SK-N-SH treated with all-trans-retinoic acid at 6 μM for 48 hours (cell line): ENCODE measurements around the gene ALB.

ENCODE experiments used
- ATAC-seq: fragments of 200-7000 bp; cut with Tn5 transposase; 3 replicates; pipeline ENCODE4 v1.9.1; 2020; ENCODE audit warnings: mild to moderate bottlenecking, moderate library complexity
- ARNTL ChIP-seq: fragments of 450-650 bp; formaldehyde crosslinking; IDR thresholded peaks from 2 replicates; pipeline ENCODE4 v1.5.0; 2020; ENCODE audit warnings: low read depth, mild to moderate bottlenecking, moderate library complexity, borderline replicate concordance
- BACH2 ChIP-seq: fragments of 250-450 bp; sonication (Bioruptor Pico); IDR thresholded peaks from 2 replicates; pipeline ENCODE4 v1.9.0; 2021; ENCODE audit warnings: mild to moderate bottlenecking, borderline replicate concordance
- CSDC2 ChIP-seq: fragments of 250-450 bp; sonication (Bioruptor Pico); IDR thresholded peaks from 2 replicates; pipeline ENCODE4 v1.5.0; 2020; ENCODE audit warnings: mild to moderate bottlenecking, moderate library complexity
- CSRNP3 ChIP-seq: fragments of 250-450 bp; sonication (Bioruptor Pico); IDR thresholded peaks from 2 replicates; pipeline ENCODE4 v1.5.1; 2021; ENCODE audit warnings: mild to moderate bottlenecking, moderate library complexity
- ESRRG ChIP-seq: fragments of 250-450 bp; sonication (Bioruptor Pico); IDR thresholded peaks from 2 replicates; pipeline ENCODE4 v1.6.1; 2021; ENCODE audit warnings: mild to moderate bottlenecking
- GLIS3 ChIP-seq: fragments of 250-450 bp; sonication (Bioruptor Pico); IDR thresholded peaks from 2 replicates; pipeline ENCODE4 v1.5.0; 2020; ENCODE audit warnings: mild to moderate bottlenecking, moderate library complexity
- OSR1 ChIP-seq: fragments of 250-450 bp; sonication (Bioruptor Pico); IDR thresholded peaks from 2 replicates; pipeline ENCODE4 v1.8.0; 2022; ENCODE audit warnings: moderate library complexity, mild to moderate bottlenecking, inconsistent platforms
- PPARA ChIP-seq: fragments of 250-450 bp; sonication (Bioruptor Pico); IDR thresholded peaks from 2 replicates; pipeline ENCODE4 v1.5.0; 2020; ENCODE audit warnings: mild to moderate bottlenecking, borderline replicate concordance
- RARB ChIP-seq: fragments of 250-450 bp; sonication (Bioruptor Pico); IDR thresholded peaks from 2 replicates; pipeline ENCODE4 v1.8.0; 2021; ENCODE audit warnings: mild to moderate bottlenecking, moderate library complexity
- SNAI2 ChIP-seq: fragments of 250-450 bp; sonication (Bioruptor Pico); IDR thresholded peaks from 2 replicates; pipeline ENCODE4 v1.5.0; 2020; ENCODE audit warnings: mild to moderate bottlenecking, moderate library complexity
- TCF4 ChIP-seq: fragments of 250-450 bp; sonication (Bioruptor Pico); IDR thresholded peaks from 2 replicates; pipeline ENCODE4 v1.8.0; 2021; ENCODE audit warnings: mild to moderate bottlenecking, moderate library complexity, borderline replicate concordance
- TOX ChIP-seq: fragments of 250-450 bp; sonication (Bioruptor Pico); IDR thresholded peaks from 2 replicates; pipeline ENCODE4 v1.8.0; 2021; ENCODE audit warnings: mild to moderate bottlenecking, moderate library complexity, borderline replicate concordance
- ZC3H10 ChIP-seq: fragments of 250-450 bp; sonication (Bioruptor Pico); IDR thresholded peaks from 2 replicates; pipeline ENCODE4 v1.5.1; 2021; ENCODE audit warnings: mild to moderate bottlenecking, moderate library complexity
- ZFP3 ChIP-seq: fragments of 250-450 bp; sonication (Bioruptor Pico); IDR thresholded peaks from 2 replicates; pipeline ENCODE4 v1.5.0; 2020; ENCODE audit warnings: mild to moderate bottlenecking, moderate library complexity
- ZFP30 ChIP-seq: fragments of 450-650 bp; formaldehyde crosslinking; IDR thresholded peaks from 2 replicates; pipeline ENCODE4 v1.5.0; 2022; ENCODE audit warnings: mild to moderate bottlenecking, moderate library complexity
- ZNF565 ChIP-seq: fragments of 450-650 bp; formaldehyde crosslinking; conservative IDR thresholded peaks from 2 replicates; pipeline ENCODE4 v1.5.0; 2020; ENCODE audit warnings: low read depth, mild to moderate bottlenecking, moderate library complexity
- ZNF70 ChIP-seq: fragments of 450-650 bp; formaldehyde crosslinking; IDR thresholded peaks from 2 replicates; pipeline ENCODE4 v1.5.0; 2020; ENCODE audit warnings: mild to moderate bottlenecking, moderate library complexity
- ZNF8 ChIP-seq: fragments of 450-650 bp; formaldehyde crosslinking; IDR thresholded peaks from 2 replicates; pipeline ENCODE4 v1.5.0; 2020; ENCODE audit warnings: mild to moderate bottlenecking, moderate library complexity
- TF ChIP-seq, protein P1 (sequence below): fragments of 250-450 bp; sonication (Bioruptor Pico); IDR thresholded peaks from 2 replicates; pipeline ENCODE4 v1.8.0; 2020; ENCODE audit warnings: mild to moderate bottlenecking, moderate library complexity, borderline replicate concordance
- TF ChIP-seq, protein P2 (sequence below): fragments of 250-450 bp; sonication (Bioruptor Pico); IDR thresholded peaks from 2 replicates; pipeline ENCODE4 v1.8.0; 2021; ENCODE audit warnings: low read depth, mild to moderate bottlenecking, moderate library complexity, borderline replicate concordance

ALB gene

DNA sequence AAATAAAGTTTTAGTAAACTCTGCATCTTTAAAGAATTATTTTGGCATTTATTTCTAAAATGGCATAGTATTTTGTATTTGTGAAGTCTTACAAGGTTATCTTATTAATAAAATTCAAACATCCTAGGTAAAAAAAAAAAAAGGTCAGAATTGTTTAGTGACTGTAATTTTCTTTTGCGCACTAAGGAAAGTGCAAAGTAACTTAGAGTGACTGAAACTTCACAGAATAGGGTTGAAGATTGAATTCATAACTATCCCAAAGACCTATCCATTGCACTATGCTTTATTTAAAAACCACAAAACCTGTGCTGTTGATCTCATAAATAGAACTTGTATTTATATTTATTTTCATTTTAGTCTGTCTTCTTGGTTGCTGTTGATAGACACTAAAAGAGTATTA is 370 bp downstream of the ALB start:
- ATAC-seq = no peak
- TF ChIP-seq ZFP3 (CRISPR knock-in tag) (no peak), RARB (CRISPR knock-in tag) (no peak), PPARA (CRISPR knock-in tag) (no peak), ZFP30 (no peak)

GRCh38 chr4:73405138-73405537 is 1.1 kb downstream of the ALB start:
- no peak for ATAC-seq
- TF ChIP-seq ESRRG (CRISPR knock-in tag) (no peak), CSDC2 (CRISPR knock-in tag) (no peak), CSRNP3 (no peak), ZNF8 (CRISPR knock-in tag) (no peak), ZC3H10 (no peak), RARB (CRISPR knock-in tag) (no peak), TCF4 (CRISPR knock-in tag) (no peak)
- TF ChIP-seq, protein P1, sequence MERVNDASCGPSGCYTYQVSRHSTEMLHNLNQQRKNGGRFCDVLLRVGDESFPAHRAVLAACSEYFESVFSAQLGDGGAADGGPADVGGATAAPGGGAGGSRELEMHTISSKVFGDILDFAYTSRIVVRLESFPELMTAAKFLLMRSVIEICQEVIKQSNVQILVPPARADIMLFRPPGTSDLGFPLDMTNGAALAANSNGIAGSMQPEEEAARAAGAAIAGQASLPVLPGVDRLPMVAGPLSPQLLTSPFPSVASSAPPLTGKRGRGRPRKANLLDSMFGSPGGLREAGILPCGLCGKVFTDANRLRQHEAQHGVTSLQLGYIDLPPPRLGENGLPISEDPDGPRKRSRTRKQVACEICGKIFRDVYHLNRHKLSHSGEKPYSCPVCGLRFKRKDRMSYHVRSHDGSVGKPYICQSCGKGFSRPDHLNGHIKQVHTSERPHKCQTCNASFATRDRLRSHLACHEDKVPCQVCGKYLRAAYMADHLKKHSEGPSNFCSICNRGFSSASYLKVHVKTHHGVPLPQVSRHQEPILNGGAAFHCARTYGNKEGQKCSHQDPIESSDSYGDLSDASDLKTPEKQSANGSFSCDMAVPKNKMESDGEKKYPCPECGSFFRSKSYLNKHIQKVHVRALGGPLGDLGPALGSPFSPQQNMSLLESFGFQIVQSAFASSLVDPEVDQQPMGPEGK = no peak
- TF ChIP-seq, protein P2, sequence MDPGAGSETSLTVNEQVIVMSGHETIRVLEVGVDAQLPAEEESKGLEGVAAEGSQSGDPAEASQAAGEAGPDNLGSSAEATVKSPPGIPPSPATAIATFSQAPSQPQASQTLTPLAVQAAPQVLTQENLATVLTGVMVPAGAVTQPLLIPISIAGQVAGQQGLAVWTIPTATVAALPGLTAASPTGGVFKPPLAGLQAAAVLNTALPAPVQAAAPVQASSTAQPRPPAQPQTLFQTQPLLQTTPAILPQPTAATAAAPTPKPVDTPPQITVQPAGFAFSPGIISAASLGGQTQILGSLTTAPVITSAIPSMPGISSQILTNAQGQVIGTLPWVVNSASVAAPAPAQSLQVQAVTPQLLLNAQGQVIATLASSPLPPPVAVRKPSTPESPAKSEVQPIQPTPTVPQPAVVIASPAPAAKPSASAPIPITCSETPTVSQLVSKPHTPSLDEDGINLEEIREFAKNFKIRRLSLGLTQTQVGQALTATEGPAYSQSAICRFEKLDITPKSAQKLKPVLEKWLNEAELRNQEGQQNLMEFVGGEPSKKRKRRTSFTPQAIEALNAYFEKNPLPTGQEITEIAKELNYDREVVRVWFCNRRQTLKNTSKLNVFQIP = no peak
- TF ChIP-seq, all 23 proteins: peak for 0

DNA sequence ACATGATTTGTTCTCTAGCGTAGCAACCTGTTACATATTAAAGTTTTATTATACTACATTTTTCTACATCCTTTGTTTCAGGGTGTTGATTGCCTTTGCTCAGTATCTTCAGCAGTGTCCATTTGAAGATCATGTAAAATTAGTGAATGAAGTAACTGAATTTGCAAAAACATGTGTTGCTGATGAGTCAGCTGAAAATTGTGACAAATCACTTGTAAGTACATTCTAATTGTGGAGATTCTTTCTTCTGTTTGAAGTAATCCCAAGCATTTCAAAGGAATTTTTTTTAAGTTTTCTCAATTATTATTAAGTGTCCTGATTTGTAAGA is 2.4 kb downstream of the ALB start:
- ATAC-seq = no peak
- TF ChIP-seq, protein P2 = no peak
- no peak for TF ChIP-seq PPARA (CRISPR knock-in tag)
- TF ChIP-seq ARNTL (CRISPR knock-in tag) = no peak
- no peak for TF ChIP-seq OSR1 (CRISPR knock-in tag)
- no peak for TF ChIP-seq BACH2 (CRISPR knock-in tag)
- TF ChIP-seq CSRNP3 = no peak
- TF ChIP-seq, protein P1 = no peak
- no peak for TF ChIP-seq ZC3H10
- no peak for TF ChIP-seq ZNF565 (CRISPR knock-in tag)
- TF ChIP-seq TCF4 (CRISPR knock-in tag) = no peak
- no peak for TF ChIP-seq CSDC2 (CRISPR knock-in tag)
- no peak for TF ChIP-seq ZNF70
- TF ChIP-seq TOX (CRISPR knock-in tag) = no peak
- TF ChIP-seq GLIS3 (CRISPR knock-in tag) = no peak
- TF ChIP-seq SNAI2 (CRISPR knock-in tag) = no peak
- TF ChIP-seq ZNF8 (CRISPR knock-in tag) = no peak
- no peak for TF ChIP-seq ESRRG (CRISPR knock-in tag)
